DMS53 treated with DMSO at 0.1 percent for 48 hours (cell line): ENCODE results near the gene TUSC2.

Experiments used
- DNase-seq: peaks from one replicate; lab custom pipeline; 2025; ENCODE audit not compliant: unreplicated experiment; lab: John Stamatoyannopoulos, UW

The TUSC2 gene

DNA sequence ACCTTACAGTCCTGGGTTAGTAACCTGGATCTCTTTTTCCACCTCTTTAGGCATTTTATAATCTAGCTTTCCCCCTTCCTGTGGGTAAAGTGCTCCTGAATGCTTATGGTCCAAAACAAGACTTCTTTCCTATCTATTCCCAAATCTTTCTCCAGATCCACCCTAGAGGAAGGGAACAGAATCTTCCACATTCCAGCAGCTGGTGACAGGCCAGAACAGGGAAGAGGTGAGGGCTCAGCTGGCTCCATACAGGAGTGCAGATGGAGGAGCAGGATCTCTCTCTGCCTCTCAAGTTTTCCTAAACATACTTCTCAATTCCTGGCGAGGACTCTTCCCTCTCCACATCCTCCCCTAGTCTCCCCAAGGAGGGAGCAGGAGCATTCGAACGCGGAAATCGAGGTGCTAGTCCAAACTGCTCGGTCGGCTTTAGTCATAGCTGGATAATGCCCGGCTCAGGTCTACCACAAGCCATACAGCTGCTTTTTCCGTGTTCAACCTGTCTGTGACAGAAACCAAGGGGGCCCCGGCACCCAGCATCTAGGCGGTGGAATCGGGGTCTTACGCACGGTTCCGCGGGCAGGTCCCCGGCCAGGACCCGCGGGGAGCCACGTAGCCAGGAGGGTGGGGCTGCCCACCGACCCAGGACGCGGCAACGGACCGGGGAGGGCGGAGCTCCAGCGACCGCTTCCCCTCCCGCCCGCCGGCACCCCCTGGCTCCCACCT is 8.6 kb upstream of the TUSC2 start:
- no peak for DNase-seq

DNA sequence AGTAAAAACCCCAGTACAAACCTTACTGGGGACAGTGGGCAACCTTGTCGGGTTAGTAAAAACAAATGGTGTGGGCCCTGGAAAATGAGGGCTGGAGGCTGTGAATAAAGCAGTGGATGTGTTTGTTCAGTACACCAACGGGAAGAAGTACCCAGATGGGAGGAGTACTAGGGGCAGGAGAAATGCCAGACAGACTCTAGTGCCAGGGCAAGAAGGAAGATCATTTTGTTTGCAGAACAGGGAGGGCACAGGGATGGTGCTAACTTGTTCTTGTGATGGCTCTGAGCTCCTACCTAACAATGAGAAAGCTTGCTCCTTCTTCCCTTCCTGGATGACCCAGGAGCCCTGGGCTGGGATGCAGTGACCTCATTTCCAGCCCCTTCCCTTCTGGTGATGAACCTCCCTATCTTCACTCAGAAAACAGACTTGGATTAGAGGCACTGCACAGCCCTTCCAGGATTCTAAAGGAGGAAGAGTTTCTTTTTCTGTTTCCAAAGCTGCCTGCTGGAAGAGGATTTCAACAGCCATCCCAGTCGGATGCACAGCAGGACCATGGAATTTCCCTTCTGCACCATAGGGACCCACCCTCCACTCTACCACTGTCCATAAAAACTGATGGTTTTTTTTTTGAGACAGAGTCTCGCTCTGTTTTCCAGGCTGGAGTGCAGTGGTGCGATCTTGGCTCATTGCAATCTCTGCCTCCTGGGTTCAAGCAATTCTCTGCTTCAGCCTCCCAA is 6.5 kb upstream of the TUSC2 start:
- no peak for DNase-seq

DNA sequence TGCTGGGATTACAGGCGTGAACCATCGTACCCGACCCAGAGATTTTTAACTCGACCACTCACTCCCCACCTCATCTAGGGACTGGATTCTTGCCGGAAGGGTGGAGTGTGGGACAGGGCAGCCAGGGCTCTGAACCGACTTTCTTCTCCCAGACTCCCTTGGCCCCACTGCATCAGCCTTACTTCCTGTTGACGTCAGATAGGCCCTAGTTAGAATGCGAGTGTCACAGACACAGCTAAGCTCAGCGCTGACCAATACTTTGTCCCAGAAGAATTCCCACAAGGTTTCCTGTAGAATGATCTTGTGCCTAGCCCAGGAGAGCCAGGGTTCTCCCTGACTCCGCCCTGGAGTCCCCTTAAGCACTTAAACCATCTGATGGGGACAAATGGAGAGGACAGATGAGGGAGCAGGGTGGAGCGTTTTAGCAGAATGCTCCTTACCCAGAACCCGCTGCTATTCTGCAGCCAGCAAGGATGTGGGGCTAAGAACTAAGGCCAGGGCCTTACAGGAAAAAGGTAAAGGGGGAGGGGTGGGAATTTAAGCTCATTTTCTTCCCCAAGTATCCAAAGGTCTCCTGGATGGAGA is 5.8 kb upstream of the TUSC2 start:
- no peak for DNase-seq

DNA sequence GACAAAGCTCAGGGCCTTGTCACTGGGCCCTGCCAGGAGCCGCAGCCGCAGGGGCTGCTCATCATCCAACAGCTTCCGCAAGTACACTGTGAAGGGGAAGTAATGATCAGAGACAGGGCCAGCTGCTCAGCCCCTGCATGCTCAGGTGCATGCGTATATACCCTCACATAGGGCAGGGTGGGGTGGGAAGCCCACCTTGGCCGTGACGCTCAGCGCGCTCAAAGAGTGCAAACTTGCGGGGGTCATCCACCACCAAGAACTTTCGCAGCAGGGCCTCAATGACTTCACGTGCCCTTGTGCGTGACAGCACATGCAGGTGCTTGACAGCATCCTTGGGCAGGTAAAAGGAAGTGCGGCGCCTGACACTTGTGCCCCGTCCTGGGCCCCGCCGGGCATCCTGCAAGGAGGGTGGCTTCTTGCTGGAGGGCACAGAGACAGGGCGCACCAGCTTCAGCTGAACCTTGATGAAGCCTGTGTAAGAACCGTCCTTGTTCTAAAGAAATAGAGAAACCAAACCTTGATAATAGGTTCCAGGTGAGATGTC is 3.4 kb upstream of the TUSC2 start:
- no peak for DNase-seq

DNA sequence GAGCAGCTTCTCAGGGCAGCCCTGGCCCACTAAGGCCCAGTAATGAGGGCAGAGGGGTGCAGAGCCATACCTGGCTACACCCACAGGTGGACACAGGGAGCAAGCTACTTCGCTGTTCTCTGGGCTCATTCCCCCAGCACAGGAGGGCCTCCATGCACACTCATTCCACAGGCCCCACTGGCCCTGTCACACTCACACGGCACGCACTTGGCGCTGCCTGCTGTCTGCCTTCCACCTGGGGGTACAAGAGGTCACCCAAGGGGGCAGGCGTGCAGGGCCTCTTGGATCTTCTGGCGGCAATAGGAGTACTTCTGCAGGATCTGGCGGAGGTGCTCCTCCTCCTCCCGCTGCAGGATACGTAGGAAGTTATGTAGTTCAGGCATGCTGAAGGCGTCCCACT is 2.3 kb upstream of the TUSC2 start:
- DNase-seq: no peak

DNA sequence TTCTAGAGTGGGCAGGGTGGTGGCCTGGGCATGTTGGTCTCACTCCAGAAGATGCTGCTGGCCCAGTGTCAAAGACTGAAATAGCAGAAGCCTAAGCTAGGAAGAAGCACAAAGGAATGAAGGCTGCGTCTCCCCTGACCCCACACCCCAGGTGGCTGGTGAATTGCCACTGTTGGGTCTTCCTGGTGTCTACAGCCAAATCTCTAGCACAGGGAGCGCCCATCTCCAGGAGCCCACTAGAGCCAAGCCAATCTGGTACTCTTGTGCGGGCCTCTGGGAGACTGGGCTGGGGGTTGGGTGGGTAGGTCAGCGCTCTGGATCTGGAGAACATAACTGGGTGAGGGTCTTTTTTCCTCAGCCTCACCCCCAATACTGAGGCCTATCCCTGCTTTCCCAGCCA is 894 bp downstream of the TUSC2 start:
- DNase-seq: no peak

DNA sequence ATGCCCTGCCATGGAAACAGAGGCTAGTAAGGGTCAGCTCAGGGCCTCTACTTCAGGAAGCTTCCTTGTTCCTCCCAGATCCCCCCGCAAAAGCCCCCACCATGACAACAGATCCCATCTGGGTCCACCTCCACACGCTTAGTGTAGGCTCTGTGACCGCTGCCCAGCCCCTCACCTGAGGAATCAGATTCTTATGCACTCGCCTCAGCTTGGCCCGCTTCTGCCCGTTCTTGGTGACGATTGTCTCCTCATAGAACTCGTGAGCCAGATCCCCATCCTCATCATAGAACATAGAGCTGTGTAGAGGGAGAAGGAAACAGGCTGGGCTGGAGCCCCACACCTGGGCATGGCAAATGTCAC is 1.9 kb downstream of the TUSC2 start:
- DNase-seq: no peak

DNA sequence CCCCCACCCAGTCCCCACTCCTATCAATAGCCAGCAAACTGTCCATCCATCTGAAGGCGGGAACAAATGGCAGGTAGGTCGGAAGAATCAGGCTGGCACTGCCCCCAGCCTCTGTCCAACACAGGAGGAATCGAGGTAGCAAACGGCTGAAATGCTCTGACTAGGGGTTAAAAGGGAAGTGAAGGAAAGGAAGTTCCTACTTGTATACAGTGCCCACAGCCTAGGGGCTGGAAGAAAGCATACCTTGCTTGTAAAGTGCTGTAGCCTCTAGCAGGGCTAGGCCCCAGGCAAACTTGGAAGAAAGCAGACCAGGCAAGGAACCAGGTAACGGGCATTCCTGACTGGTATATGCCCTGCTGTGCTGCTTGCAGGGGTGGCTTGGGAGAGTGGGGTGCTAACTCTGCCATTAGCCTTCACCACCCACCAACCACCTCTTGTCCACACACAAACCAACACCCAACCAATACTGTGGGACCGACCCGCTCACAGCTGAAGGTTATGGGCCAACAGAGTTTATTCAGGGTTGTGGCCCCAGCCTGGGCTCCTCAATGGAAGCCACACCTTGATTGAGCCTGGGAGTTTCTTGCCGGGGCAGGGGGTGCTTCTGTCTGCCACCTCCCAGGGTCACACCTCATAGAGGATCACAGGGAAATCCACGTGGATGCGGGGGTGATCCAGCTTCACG is 2.4 kb downstream of the TUSC2 start:
- no peak for DNase-seq

DNA sequence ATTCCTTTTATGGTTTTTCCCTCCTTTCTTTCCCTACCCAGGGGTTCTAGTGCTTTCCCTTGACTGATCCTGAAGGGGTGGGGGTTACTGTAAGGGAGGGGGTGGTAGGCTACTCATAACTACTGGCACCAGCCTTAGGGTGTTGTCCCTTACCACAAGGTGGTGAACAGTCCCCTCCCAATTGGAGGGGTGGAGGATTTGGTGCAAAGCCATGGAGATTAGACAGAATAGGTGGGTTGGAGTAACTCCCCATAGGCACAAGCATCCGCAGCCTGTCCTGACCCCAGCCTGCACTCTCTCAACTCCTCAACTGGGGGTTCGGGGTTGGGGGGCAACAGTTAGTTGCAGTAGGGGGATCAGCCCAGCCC is 2.9 kb downstream of the TUSC2 start:
- no peak for DNase-seq

DNA sequence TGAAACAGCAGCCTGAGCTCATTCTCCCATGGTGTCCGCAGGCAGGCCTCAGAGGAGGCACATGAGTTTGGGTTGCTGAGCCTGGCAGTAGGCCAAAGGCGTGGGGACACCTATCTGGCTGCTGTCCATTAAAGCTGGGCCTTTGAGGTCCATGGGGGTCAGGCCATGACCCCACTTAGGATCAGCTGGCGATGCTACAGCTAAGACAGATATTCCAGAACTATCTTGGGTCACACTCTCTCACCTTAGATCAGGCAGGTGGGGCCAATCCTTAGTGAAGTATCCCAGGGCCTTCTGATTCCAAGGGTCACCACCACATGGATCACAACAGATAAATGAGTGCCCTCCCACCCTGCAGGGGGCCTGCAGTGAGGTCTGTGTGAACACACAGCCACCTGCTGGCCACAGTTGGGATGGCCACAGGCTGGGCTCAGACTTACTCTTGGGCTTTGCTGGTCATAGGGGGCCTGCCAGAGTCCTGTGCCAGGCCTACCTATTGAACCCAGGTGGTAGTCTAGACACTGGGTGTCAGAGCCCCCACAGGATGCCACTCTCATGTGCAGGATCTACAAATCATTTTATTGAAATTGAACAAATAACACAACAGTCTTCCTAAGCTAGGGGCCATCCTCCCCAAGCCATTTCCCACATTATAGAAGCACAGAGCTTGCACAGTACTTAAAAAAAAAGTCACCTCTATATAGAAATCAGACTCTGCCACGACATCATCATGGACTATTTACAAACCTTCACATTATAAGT is 3.5 kb downstream of the TUSC2 start:
- DNase-seq: no peak

DNA sequence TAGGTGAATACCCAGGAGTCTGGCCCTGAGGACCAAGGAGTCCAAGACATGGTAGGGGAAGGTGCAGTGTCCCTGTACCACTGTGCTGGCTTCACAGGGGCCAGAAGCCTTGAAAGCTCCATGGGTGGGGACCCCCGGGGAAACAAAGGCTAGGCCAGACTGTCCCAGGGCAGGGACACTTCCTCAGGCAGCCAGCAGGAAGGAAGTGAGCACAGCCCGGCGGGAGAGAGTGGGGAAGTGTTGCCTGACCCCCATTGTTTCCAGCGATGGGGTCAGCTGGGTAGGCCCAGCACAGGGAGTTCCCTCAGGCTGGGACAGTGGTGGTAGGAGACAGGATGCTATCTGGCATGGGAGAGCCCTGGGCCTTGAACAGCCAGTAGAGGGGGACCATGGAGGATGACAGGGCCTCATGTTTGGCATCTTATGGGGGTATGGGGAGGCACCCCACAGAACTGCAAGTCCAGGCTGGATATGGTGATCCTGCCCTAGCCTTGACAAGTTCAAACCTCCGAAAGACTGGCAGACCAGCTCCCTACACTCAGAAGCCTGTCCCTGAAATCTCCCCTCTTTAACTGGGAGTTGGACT is 4.3 kb downstream of the TUSC2 start:
- DNase-seq: no peak

DNA sequence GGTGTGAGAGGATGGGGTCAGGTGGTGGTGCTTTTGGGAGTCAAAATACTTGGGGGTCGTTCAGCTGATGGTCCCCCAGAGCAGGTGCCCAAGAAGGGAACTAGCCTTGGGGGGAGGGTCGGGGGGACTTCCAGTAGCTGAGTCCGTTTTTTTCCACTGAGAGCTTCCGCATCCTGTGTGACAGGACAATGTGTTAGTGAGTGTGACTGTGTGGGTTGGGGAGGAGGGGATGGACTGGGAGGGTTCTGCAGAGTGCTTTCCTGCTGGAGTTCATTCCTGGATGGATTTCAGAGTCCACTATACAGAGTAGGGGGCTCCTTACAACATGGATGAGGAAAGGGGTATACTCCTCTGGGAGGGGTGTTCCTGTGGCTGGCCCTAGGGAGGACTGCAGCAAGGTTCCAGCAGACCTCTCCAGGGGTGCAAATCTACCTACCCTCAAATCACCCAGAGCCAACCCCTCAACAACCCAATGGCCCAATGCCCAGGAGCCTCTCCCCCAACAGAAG is 4.9 kb downstream of the TUSC2 start:
- DNase-seq: no peak

DNA sequence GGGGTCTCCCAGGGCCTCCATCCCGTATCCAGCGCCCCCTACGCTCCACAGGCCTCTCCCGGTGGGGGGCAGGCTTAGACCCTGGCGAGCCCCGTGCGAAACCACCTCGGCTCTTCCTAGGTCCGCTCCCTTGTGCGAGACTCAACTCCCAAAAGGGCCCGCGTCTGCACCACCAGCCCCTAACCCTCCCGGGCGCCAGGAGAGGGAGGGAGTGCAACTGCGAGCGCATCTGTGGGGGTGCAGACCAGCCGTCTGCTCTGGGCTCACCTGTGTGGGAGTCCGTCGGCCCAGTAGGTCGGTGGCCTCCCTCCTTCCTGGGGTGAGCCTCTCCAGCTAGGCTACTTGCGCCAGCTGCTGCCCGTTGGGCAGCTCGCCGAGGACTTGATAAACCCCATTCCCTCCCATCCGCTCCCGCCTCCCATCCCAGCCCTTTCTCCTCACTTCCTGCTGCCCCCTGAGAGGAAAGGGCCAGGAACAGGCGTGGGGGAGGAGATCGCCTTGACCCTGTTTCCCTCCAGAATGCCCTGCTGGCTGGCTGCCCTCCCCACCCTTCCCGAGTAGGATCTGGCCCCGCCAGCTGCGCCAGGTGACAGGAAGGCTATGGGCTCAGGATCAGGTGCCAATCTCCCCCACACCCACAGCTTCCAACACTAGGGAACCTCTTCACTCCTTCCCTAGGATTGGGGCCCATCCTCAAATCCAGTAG is 5.5 kb downstream of the TUSC2 start, which contains the start of gene HYAL2:
HYAL2 (minus strand) TSS at position 360 of the 706 bp plus-strand sequence. CDS start 2,256 bp downstream, outside the sequence.
- no peak for DNase-seq

DNA sequence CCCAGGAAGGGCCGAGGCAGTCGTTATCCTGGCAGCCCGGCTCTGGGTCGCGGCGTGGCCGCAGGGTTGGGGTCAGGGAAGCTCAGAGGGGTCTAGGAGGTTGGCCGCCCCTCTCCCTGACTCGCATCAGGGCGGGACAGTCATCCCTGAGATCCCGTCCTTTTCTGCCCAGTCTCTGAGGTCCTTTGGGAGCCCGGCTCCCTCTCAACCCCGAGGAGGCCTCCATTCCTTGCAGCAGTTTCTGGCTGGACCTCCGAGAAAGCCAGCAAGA is 6.0 kb downstream of the TUSC2 start:
- no peak for DNase-seq

DNA sequence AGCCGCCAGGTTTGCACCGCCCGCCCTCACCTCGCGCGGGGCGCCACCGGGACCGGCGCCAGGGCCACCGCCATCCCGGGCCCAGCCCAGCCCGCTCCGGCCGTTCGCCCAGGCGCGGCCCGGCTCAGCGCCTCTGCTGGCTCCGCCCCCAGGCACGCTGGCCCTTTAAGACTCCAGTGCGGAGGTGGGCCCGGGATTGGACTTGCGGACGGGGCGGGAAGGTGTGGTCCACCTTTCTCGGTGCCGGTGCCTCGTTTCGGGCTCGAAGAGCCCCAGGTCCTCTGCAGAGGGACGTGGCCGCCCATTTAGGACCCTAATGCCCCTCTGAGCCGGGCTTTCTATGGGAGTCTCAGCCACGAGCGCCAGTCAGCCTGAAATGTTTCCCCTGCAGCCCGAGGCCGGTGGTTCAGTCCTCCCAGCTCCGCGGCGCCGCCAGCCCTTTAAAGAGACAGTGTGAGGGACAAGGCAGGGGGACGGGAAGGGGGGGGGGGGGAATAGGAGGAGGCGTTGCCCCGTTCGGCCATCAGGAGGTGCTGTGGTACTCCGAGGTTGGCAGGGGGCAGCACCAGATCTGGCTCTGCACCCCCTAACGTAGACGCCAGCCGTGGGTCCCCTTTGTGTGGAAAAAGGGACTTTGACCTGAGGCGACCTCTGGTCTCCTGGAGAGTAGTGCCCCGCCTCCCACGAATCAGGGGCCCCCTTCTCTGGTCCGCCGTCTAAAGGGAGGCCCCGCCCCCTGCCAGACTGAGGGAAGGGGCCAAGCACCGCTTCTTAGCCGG is 6.5 kb downstream of the TUSC2 start:
- DNase-seq: peak; percentile 44

DNA sequence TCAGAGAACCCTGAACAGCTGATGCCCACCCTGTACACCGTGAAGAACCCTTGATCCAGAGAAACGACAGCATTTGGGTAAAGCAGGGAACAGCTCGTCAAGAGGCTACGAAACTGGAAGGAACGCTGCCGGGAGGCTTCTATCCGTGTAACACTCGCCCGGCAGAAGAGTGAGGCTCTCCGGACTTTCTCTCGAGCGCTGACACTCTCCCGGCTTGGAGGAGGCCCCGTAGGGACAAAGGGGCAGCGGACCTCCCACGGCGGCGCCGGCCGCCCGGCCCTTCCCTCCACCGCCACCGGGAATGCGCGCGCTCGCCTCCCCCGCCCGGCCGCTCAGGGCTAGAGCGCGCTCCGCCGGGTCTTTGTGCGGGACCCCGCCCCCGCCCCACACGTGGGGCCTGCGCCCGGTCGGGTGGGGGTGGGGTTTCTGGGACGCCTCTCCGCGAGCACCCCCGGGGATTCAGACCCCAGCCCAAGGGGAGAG is 7.1 kb downstream of the TUSC2 start:
- DNase-seq: no peak

DNA sequence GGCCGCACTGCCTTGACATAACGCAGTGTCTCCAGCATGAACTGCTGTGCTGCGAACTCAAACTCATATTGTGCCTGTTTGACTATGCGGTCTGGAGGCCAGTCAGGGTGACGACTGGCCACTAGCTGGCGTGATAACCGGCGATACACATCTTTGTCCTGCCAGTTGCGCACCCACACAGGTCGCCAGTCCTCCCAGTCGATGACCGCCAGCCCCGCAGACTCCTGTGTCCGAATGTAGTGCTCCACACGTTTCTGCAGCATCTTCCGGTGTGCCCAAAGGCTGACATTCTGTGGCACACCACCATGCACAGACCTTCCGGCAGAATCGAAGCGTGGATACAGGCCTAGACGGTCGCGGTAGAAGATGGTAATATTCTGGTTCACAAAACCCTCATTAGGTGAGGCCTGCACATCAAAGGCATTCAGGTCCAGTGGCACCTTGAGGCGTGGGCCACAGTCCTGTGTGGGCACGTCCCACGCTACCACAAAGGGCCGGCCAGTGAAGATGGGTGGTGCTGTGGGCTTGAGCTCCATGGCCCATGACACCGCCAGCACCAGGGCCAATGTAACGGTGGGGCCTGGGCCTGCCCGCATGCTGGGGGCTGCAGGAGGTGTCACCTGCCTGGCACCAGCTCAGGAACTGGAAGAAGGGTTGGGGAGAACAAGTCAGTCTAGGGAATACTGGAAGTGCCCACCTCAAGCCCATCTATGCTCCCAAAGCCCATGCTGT is 8.0 kb downstream of the TUSC2 start:
- no peak for DNase-seq

DNA sequence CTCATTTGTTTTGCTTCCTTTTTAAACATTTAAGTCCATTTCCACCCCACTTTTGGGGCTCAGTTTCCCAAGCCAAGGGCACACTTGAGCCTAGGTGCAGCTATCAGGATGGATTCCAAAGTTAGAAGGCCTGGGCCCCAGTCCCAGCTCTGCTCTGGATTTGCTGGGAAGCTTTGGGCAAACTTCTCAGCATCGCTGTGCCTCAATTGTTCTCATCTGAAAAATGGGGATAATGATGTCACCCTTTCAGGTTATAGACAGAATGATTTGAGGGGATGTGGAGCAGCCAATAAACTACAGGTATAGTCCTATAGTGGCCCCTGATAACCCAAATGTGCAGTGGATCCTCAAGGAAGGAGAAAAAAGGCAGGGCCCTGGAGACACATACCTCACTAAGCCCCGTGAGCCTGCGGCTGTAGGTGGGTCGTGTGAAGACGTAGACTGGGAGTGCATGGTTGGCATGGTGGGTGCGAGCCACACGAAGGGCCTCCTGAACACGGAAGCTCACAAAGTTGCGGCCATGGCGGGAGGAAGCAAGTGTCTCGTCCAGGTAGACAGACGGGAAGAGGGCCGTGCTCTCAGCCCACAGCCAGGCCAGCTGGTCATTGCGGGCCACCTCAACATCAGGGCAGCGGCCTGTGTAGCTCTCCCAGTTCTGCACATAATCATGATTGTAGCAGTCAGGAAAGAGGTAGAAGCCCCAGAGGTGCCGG is 8.7 kb downstream of the TUSC2 start:
- no peak for DNase-seq
